Measurements from ENCODE around the gene PTCH2. TPM values are rescaled to one million over a fixed set of nuclear protein-coding genes. Genes with fewer than 3 reads are reported as not detected.
A peak's percentile ranks its signal among the peaks of the same experiment; 100 is the strongest.

PTCH2 gene
- total and polyA plus RNA-seq, 2 of the 13 experiments (the other 11 are each of a cell fraction or from before 2014, with no cell fraction given), result 0.60 to 1.5 TPM

- TF ChIP-seq SAP130 (CRISPR knock-in tag; IDR thresholded peaks at IDR 0.05; ENCODE audit: low read depth) (peak; percentile 68), NCOA1 (CRISPR knock-in tag; IDR thresholded peaks at IDR 0.05) (no peak; the same call in 1 of the 2 replicates), FOSL1 (CRISPR knock-in tag; IDR thresholded peaks at IDR 0.05; ENCODE audit: borderline replicate concordance) (no peak), ZNF777 (CRISPR knock-in tag; IDR thresholded peaks at IDR 0.05) (no peak), ZNF83 (CRISPR knock-in tag; IDR thresholded peaks at IDR 0.05; ENCODE audit: borderline replicate concordance) (no peak), ZNF572 (CRISPR knock-in tag; IDR thresholded peaks at IDR 0.05) (no peak), RARG (CRISPR knock-in tag; IDR thresholded peaks at IDR 0.05; ENCODE audit: low read depth) (no peak), RELA (CRISPR knock-in tag; IDR thresholded peaks at IDR 0.05) (no peak), ZNF577 (CRISPR knock-in tag; IDR thresholded peaks at IDR 0.05; ENCODE audit: borderline replicate concordance, low read depth) (no peak), PAXIP1 (CRISPR knock-in tag; conservative IDR thresholded peaks at IDR 0.05) (no peak; the same call in 1 of the 2 replicates), ZNF776 (CRISPR knock-in tag; IDR thresholded peaks at IDR 0.05) (no peak), CREB1 (IDR thresholded peaks at IDR 0.05) (no peak), CREB1 (CRISPR knock-in tag; IDR thresholded peaks at IDR 0.05) (no peak), HMG20A (CRISPR knock-in tag; IDR thresholded peaks at IDR 0.05; ENCODE audit: borderline replicate concordance) (no peak), KDM6A (CRISPR knock-in tag; IDR thresholded peaks at IDR 0.05; ENCODE audit: low read depth) (no peak), ATF2 (CRISPR knock-in tag; IDR thresholded peaks at IDR 0.05) (no peak), RXRB (CRISPR knock-in tag; IDR thresholded peaks at IDR 0.05; ENCODE audit: borderline replicate concordance) (peak; percentile 43; the same call in 1 of the 2 replicates), RAD21 (CRISPR knock-in tag; IDR thresholded peaks at IDR 0.05) (no peak), POLR2A (IDR thresholded peaks at IDR 0.05; ENCODE audit: insufficient read depth in 1 of 2, low read depth in 2 of 2, low read length in 2 of 2) (peak in 1 of 2 experiments; percentile 63; a peak in 2 of 4 replicates)
- TF ChIP-seq, protein P1, sequence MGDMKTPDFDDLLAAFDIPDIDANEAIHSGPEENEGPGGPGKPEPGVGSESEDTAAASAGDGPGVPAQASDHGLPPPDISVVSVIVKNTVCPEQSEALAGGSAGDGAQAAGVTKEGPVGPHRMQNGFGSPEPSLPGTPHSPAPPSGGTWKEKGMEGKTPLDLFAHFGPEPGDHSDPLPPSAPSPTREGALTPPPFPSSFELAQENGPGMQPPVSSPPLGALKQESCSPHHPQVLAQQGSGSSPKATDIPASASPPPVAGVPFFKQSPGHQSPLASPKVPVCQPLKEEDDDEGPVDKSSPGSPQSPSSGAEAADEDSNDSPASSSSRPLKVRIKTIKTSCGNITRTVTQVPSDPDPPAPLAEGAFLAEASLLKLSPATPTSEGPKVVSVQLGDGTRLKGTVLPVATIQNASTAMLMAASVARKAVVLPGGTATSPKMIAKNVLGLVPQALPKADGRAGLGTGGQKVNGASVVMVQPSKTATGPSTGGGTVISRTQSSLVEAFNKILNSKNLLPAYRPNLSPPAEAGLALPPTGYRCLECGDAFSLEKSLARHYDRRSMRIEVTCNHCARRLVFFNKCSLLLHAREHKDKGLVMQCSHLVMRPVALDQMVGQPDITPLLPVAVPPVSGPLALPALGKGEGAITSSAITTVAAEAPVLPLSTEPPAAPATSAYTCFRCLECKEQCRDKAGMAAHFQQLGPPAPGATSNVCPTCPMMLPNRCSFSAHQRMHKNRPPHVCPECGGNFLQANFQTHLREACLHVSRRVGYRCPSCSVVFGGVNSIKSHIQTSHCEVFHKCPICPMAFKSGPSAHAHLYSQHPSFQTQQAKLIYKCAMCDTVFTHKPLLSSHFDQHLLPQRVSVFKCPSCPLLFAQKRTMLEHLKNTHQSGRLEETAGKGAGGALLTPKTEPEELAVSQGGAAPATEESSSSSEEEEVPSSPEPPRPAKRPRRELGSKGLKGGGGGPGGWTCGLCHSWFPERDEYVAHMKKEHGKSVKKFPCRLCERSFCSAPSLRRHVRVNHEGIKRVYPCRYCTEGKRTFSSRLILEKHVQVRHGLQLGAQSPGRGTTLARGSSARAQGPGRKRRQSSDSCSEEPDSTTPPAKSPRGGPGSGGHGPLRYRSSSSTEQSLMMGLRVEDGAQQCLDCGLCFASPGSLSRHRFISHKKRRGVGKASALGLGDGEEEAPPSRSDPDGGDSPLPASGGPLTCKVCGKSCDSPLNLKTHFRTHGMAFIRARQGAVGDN (CRISPR knock-in tag; IDR thresholded peaks at IDR 0.05), result no peak
Observed at GRCh38 chr1:44808063-44808937, 34.8 kb downstream of the PTCH2 start, which contains the start of gene BTBD19 (continued).

Data from HepG2 (cell line).